GM10248 (cell line): ENCODE data around the gene CEACAM7.

Experiments
- CTCF ChIA-PET: fragments of 300-600 bp; sonication (Branson Sonifier 250); formaldehyde crosslinking; extraction: SDS; loops from one replicate; lab custom pipeline; 2021; ENCODE audit warnings: antibody characterized with exemption; lab: Yijun Ruan, JAX
- POLR2A ChIA-PET: fragments of 350-650 bp; sonication (Branson Sonifier 250); formaldehyde crosslinking; extraction: SDS; loops from one replicate; lab custom pipeline; 2020; ENCODE audit warnings: antibody characterized with exemption; lab: Yijun Ruan, JAX
- DNase-seq: peaks from one replicate; pipeline ENCODE4 v3.0.0; 2012; ENCODE audit errors: extremely low spot score
- TF ChIP-seq, protein P1 (sequence below): IDR thresholded peaks from 2 replicates; pipeline ENCODE4 v1.5.1; 2012; ENCODE audit warnings: mild to moderate bottlenecking, low read depth; ENCODE audit errors: extremely low read depth, missing control alignments, control extremely low read depth

CEACAM7 gene

GRCh38 chr19:41649827-41650226 lies 38.2 kb downstream of the CEACAM7 start:
- POLR2A ChIA-PET: interaction anchor here (0.6 kb wide), 1 partner anchor 836 kb away, joined by 3 read pairs; no protein-coding TSS in a partner anchor
- TF ChIP-seq, protein P1, sequence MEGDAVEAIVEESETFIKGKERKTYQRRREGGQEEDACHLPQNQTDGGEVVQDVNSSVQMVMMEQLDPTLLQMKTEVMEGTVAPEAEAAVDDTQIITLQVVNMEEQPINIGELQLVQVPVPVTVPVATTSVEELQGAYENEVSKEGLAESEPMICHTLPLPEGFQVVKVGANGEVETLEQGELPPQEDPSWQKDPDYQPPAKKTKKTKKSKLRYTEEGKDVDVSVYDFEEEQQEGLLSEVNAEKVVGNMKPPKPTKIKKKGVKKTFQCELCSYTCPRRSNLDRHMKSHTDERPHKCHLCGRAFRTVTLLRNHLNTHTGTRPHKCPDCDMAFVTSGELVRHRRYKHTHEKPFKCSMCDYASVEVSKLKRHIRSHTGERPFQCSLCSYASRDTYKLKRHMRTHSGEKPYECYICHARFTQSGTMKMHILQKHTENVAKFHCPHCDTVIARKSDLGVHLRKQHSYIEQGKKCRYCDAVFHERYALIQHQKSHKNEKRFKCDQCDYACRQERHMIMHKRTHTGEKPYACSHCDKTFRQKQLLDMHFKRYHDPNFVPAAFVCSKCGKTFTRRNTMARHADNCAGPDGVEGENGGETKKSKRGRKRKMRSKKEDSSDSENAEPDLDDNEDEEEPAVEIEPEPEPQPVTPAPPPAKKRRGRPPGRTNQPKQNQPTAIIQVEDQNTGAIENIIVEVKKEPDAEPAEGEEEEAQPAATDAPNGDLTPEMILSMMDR: no peak
- DNase-seq: no peak
- CTCF ChIA-PET: interaction anchor here (9.4 kb wide), 1 partner anchor 8 kb away, joined by 79 read pairs; no protein-coding TSS in a partner anchor

DNA sequence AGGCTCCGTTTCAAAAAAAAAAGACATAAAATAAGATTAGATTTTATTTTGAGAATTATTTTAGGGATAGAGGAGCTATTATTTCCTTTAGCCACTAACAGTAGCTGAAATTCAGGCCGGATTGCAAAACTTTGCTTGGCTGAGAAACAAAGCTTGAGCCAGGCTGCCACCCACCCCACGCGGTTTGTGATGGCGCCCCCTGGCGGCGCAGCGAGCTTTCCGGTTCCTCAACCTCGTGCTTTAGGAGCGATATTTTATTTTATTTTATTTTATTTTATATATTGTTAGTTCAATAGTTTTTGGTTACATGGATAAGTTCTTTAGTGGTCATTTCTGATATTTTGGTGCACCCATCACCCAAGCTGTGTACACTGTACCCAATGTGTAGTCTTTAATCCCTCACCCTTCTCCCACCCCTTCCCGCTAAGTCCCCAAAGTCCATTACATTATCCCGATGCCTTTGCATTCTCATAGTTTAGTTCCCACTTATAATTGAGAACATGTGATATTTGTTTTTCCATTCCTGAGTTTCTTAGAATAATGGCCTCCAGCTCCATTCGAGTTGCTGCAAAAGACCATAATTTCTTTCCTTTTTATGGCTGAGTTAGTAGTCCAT lies 41.4 kb downstream of the CEACAM7 start:
- POLR2A ChIA-PET: no interaction called here
- TF ChIP-seq, protein P1: peak; percentile 29
- CTCF ChIA-PET: interaction anchor here (0.7 to 2.7 kb wide), 10 partner anchors 9 to 107 kb away, joined by 3 to 11 read pairs (median 4); no protein-coding TSS in a partner anchor
- DNase-seq: no peak

- TF ChIP-seq, protein P1: peak; percentile 86
- ChIA-PET POLR2A (no interaction called here), CTCF (interaction anchor here (0.7 to 4.9 kb wide), 50 partner anchors 9 to 423 kb away, joined by 3 to 79 read pairs (median 4); partner anchors contain the start of genes CEACAM21 and CEACAM7)
- DNase-seq: peak; percentile 79
These were observed 46.1 kb downstream of the CEACAM7 start for GRCh38 chr19:41641879-41642485.

GRCh38 chr19:41638641-41639081 lies 49.4 kb downstream of the CEACAM7 start:
- POLR2A ChIA-PET: no interaction called here
- TF ChIP-seq, protein P1: no peak
- DNase-seq: no peak
- CTCF ChIA-PET: interaction anchor here (0.7 to 1.3 kb wide), 2 partner anchors 8 to 10 kb away, joined by 3 to 6 read pairs; no protein-coding TSS in a partner anchor

GRCh38 chr19:41637484-41637883 lies 50.6 kb downstream of the CEACAM7 start:
- TF ChIP-seq, protein P1: no peak
- no peak for DNase-seq
- POLR2A ChIA-PET: no interaction called here
- CTCF ChIA-PET: interaction anchor here (1.0 to 1.3 kb wide), 2 partner anchors 9 to 70 kb away, joined by 3 to 6 read pairs; no protein-coding TSS in a partner anchor

- CTCF ChIA-PET: interaction anchor here (1.1 kb wide), 1 partner anchor 13 kb away, joined by 3 read pairs; no protein-coding TSS in a partner anchor
- POLR2A ChIA-PET: no interaction called here
- no peak for DNase-seq
- TF ChIP-seq, protein P1: no peak
These were observed 59.9 kb downstream of the CEACAM7 start for GRCh38 chr19:41627966-41628675.
